ENCODE measurements around the gene VPS4B. TPM values are rescaled to one million over a fixed set of nuclear protein-coding genes. Genes with fewer than 3 reads are reported as not detected.
"Not testable (repeated sequence)": the region's sequence is repeated elsewhere in the genome, so short reads cannot be mapped to it uniquely, and the experiment has no call there.

VPS4B gene
- total RNA-seq, 1 experiment from 2014 or later, result 44.7 TPM

DNA sequence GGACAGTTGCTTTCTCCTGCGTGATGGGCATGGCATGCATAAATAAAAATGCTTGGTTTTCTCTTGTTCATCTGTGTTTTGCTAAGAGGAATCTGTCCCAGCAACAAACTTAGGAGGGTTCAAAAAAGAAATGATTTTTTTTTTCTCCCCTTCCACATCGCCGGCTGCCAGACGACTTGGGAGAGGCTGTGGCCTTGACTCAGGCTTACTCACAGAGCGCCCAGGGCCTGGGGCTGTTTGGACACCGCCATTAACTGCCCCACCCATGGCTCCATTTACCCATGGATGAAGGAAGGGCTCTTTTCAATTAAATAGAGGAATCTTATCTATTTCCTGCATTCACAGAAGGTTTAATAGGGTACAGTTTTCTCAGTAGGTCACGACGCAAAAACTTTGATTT, 32.2 kb upstream of the VPS4B start:
- peak; percentile 91 for ATAC-seq
- intact Hi-C loops (cut with micrococcal nuclease), result loop anchor here (1.0 kb wide), 2 partner anchors 18 to 22 kb away; partner anchors contain the start of gene SERPINB5
- Histone ChIP-seq H3K4me1 (ENCODE audit: insufficient read depth, low read length) (peaks cover 51% of the 10 kb centered on the region), H3K9ac (ENCODE audit: low read length) (peak overlapping the region; percentile 85), H3K4me2 (ENCODE audit: low read length) (peak overlapping the region; percentile 76), H3K4me3 (ENCODE audit: low read length) (peak overlapping the region; percentile 18; the same call in 1 of the 2 replicates), H4K20me1 (ENCODE audit: low read length) (no peaks in the 10 kb centered on the region), H3K36me3 (ENCODE audit: low read depth, low read length) (no peaks in the 10 kb centered on the region), H3K9me3 (ENCODE audit: low read length) (no peaks in the 10 kb centered on the region), H3K27me3 (ENCODE audit: low read length) (no peaks in the 10 kb centered on the region), H3K27ac (ENCODE audit: low read length) (peak overlapping the region; percentile 98), H3F3A (ENCODE audit: low read length, unreplicated experiment) (peaks cover 3% of the 10 kb centered on the region), H2AFZ (ENCODE audit: low read length) (peak overlapping the region; percentile 49), H3K9me2 (replicated peaks; ENCODE audit: low read length) (no peaks in the 10 kb centered on the region), H3K79me2 (ENCODE audit: low read length) (no peaks in the 10 kb centered on the region)
- ChIA-PET CTCF (no interaction called here), POLR2A (ENCODE audit: unreplicated experiment) (interaction anchor here (0.9 to 1.4 kb wide), 2 partner anchors 18 to 22 kb away, joined by 4 to 9 read pairs; partner anchors contain the start of gene SERPINB5)
- TF ChIP-seq EZH2phosphoT487 (IDR thresholded peaks at IDR 0.05; ENCODE audit: borderline replicate concordance, low read length), result no peak
- no peak for TF ChIP-seq CTCF (conservative IDR thresholded peaks at IDR 0.05; ENCODE audit: low read depth, low read length)
- no peak for TF ChIP-seq EZH2 (IDR thresholded peaks at IDR 0.05; ENCODE audit: low read length, unreplicated experiment)
- BruUV-seq (replicated peaks), result no TSS peak
- DNase-seq, result peak; percentile 96

DNA sequence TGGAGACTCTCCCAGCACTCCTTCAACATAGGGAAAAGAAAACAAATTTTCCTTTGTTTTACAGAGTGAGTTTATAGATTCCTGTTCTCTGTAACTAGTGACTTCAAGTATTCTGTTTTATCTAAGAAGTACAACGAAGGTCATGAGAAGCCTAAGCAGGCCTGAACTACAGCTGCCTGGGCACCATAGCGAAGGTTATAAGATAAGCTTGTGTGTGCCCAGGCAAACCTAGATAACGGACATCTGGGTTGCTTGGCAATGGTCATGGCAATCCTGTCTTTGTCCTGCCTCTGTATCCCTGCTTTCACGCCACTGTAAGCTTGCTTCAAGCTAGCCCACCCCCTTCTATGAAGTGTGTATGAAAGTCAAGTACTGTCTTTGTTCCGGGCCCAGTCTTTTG, 30.5 kb upstream of the VPS4B start:
- H3K36me3 ChIP-seq (ENCODE audit: low read depth, low read length); H3K9me3 ChIP-seq (ENCODE audit: low read length); H3K4me3 ChIP-seq (ENCODE audit: low read length); H3F3A ChIP-seq (ENCODE audit: low read length, unreplicated experiment); DNase-seq; H3K9me2 ChIP-seq (replicated peaks; ENCODE audit: low read length); H2AFZ ChIP-seq (ENCODE audit: low read length); H4K20me1 ChIP-seq (ENCODE audit: low read length); ATAC-seq; H3K79me2 ChIP-seq (ENCODE audit: low read length); H3K27me3 ChIP-seq (ENCODE audit: low read length); intact Hi-C loops (cut with micrococcal nuclease): not testable (repeated sequence)
- CTCF ChIA-PET, result interaction anchor here (0.6 to 1.0 kb wide), 2 partner anchors 13 to 87 kb away, joined by 3 to 4 read pairs; no protein-coding TSS in a partner anchor
- Histone ChIP-seq H3K9ac (ENCODE audit: low read length) (peak overlapping the region; percentile 85), H3K4me2 (ENCODE audit: low read length) (peak overlapping the region; percentile 76), H3K27ac (ENCODE audit: low read length) (peak overlapping the region; percentile 98), H3K4me1 (ENCODE audit: insufficient read depth, low read length) (peaks cover 47% of the 10 kb centered on the region)
- TSS peak; percentile 42 for BruUV-seq (replicated peaks)
- POLR2A ChIA-PET (ENCODE audit: unreplicated experiment), result interaction anchor here (0.5 to 0.7 kb wide), 2 partner anchors 20 to 202 kb away, joined by 4 to 6 read pairs; no protein-coding TSS in a partner anchor

DNA sequence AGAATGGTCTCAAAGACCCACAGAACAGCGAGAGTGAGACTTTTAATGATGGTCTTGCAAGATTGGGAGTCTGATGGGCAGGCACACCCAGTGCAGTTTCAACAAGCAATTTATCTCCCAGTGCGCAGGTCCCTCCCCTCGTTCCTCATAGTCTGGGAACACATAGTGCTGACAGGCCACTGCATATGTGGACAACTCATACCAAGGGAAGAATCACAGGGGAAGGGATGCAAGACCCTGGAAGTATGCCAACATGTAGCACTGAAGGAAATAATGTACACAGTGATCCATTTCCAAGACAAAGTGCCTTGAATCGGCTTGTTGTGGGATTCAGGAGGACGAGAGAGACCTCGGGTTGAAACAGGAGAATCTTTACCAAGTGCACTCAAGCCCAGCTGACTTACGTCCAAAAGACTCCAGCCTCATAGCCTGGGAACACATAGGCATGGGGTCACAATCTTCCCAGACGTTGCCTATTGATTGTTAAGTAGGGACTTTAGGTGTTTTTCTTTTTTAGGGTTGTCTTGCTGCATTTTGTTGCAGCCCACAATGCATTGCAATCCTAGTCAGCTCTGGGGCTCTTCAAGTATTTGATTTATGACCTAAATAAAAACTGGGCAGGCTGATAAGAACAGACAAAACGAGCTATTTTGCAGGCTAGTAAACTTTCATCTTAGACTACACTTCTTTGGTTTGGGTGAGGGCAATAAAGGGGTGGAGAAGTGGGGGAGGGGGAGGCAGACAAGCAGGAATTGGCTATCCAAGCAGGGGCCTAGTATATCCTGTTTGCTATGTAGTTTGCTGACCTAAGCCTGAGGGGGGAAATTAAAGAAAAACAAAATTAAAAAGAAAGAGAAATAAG, 29.8 kb upstream of the VPS4B start:
- no peaks in the 10 kb centered on the region for H3K36me3 ChIP-seq (ENCODE audit: low read depth, low read length)
- peak overlapping the region; percentile 76 for H3K4me2 ChIP-seq (ENCODE audit: low read length)
- H3K9ac ChIP-seq (ENCODE audit: low read length), result peak overlapping the region; percentile 85
- ChIA-PET CTCF (interaction anchor here (0.6 to 1.0 kb wide), 2 partner anchors 12 to 86 kb away, joined by 3 to 4 read pairs; no protein-coding TSS in a partner anchor), POLR2A (ENCODE audit: unreplicated experiment) (interaction anchor here (0.5 to 0.7 kb wide), 6 partner anchors 20 to 203 kb away, joined by 3 to 6 read pairs (median 4); partner anchors contain the start of genes KDSR and SERPINB5)
- intact Hi-C loops (cut with micrococcal nuclease), result no loop called here
- H3K4me1 ChIP-seq (ENCODE audit: insufficient read depth, low read length), result peaks cover 46% of the 10 kb centered on the region
- BruUV-seq (replicated peaks), result no TSS peak
- H3F3A ChIP-seq (ENCODE audit: low read length, unreplicated experiment), result peaks cover 3% of the 10 kb centered on the region
- H3K27me3 ChIP-seq (ENCODE audit: low read length), result no peaks in the 10 kb centered on the region
- H3K27ac ChIP-seq (ENCODE audit: low read length), result peak overlapping the region; percentile 98
- no peaks in the 10 kb centered on the region for H3K79me2 ChIP-seq (ENCODE audit: low read length)
- H3K9me3 ChIP-seq (ENCODE audit: low read length), result no peaks in the 10 kb centered on the region
- TF ChIP-seq EZH2phosphoT487 (IDR thresholded peaks at IDR 0.05; ENCODE audit: borderline replicate concordance, low read length), result no peak
- TF ChIP-seq EZH2 (IDR thresholded peaks at IDR 0.05; ENCODE audit: low read length, unreplicated experiment), result no peak
- no peak for TF ChIP-seq CTCF (conservative IDR thresholded peaks at IDR 0.05; ENCODE audit: low read depth, low read length)
- peak; percentile 48 for ATAC-seq
- peak; percentile 78 for DNase-seq
- H3K4me3 ChIP-seq (ENCODE audit: low read length), result peak overlapping the region; percentile 3; the same call in 1 of the 2 replicates
- no peaks in the 10 kb centered on the region for H4K20me1 ChIP-seq (ENCODE audit: low read length)
- H3K9me2 ChIP-seq (replicated peaks; ENCODE audit: low read length), result no peaks in the 10 kb centered on the region
- H2AFZ ChIP-seq (ENCODE audit: low read length), result peak overlapping the region; percentile 27

Measured in PC-3 (cell line).